DND-41 (cell line): ENCODE results near the gene ELAVL2.

Source experiments
- EZH2 ChIP-seq: IDR thresholded peaks from 3 replicates; pipeline ENCODE4 v1.6.1; 2012; ENCODE audit warnings: borderline replicate concordance, low read depth, mild to moderate bottlenecking, moderate library complexity, low read length, inconsistent platforms; ENCODE audit not compliant: severe bottlenecking
- TF ChIP-seq, protein P1 (sequence below): IDR thresholded peaks from 2 replicates; pipeline ENCODE4 v1.5.1; 2012; ENCODE audit warnings: borderline replicate concordance, low read length, moderate library complexity, mild to moderate bottlenecking; ENCODE audit not compliant: poor library complexity, severe bottlenecking; ENCODE audit errors: extremely low read depth

DNA sequence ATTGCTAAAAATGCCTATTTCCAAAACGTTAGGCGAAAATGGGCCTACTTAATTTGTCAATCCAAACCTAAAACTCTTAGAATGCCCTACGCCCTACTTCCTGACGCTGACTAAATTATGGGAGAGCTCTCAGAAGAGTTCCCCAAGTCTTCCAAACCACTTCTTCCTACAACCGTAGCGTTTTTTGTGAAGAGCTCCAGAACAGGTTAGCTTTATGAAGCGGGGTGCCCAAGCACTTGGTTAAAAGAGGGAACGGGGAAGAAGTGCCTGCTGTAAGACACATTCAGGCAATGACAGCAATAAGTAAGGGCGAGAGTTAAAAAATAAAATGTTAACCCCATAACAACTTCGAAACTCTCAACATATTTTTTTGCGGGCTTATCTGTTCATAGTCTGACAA, 2.8 kb downstream of the ELAVL2 start:
- TF ChIP-seq, protein P1, sequence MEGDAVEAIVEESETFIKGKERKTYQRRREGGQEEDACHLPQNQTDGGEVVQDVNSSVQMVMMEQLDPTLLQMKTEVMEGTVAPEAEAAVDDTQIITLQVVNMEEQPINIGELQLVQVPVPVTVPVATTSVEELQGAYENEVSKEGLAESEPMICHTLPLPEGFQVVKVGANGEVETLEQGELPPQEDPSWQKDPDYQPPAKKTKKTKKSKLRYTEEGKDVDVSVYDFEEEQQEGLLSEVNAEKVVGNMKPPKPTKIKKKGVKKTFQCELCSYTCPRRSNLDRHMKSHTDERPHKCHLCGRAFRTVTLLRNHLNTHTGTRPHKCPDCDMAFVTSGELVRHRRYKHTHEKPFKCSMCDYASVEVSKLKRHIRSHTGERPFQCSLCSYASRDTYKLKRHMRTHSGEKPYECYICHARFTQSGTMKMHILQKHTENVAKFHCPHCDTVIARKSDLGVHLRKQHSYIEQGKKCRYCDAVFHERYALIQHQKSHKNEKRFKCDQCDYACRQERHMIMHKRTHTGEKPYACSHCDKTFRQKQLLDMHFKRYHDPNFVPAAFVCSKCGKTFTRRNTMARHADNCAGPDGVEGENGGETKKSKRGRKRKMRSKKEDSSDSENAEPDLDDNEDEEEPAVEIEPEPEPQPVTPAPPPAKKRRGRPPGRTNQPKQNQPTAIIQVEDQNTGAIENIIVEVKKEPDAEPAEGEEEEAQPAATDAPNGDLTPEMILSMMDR = no peak
- no peak for TF ChIP-seq EZH2
